A549 (cell line): ENCODE measurements around the gene EXOC3. TPM values are rescaled to one million over a fixed set of nuclear protein-coding genes. Genes with fewer than 3 reads are reported as not detected.
"Not testable (repeated sequence)": the region's sequence is repeated elsewhere in the genome, so short reads cannot be mapped to it uniquely, and the experiment has no call there.

Experiments
- ATAC-seq, 2 experiments: fragments of 200-7000 bp in 1 of 2; fragments of >200 bp in 1 of 2; cut with Nextera tagmentation in 1 of 2; cut with Tn5 transposase in 1 of 2; 3 replicates each; pipeline versions ENCODE4 v1.8.0 to v1.9.1; 2018 to 2020; ENCODE audit warnings: mild to moderate bottlenecking in 1 of 2, moderate library complexity in 1 of 2
- CTCF ChIA-PET: fragments of 300-600 bp; sonication (Branson Sonifier 250); formaldehyde crosslinking; extraction: SDS; loops from one replicate; lab custom pipeline; 2021; ENCODE audit warnings: antibody characterized with exemption, inconsistent platforms; lab: Yijun Ruan, JAX
- POLR2A ChIA-PET: fragments of 350-600 bp; formaldehyde crosslinking; extraction: SDS; loops from one replicate; lab custom pipeline; 2021; ENCODE audit warnings: antibody characterized with exemption, inconsistent platforms; lab: Yijun Ruan, JAX
- DNase-seq, 2 experiments: peaks; one replicate each; pipeline versions ENCODE4 v3.0.0 to v3.0.0-alpha.2; 2011 to 2016; ENCODE audit warnings: low read depth in 1 of 2, low spot score in 1 of 2
- FAIRE-seq: peaks from 2 replicates; lab custom pipeline; 2011; peaks lifted over from hg19 to GRCh38; lab: Jason Lieb, UNC
- H3K27ac ChIP-seq, 2 experiments: fragments of >200 bp; sonication (Bioruptor Twin); formaldehyde crosslinking; 3 replicates each; pipeline ENCODE4 v1.5.1; 2016 to 2017
- H3K4me1 ChIP-seq: fragments of >200 bp; sonication (Bioruptor Twin); formaldehyde crosslinking; 3 replicates; pipeline ENCODE4 v1.6.1; 2016
- H3K4me2 ChIP-seq: fragments of >200 bp; sonication (Bioruptor Twin); formaldehyde crosslinking; 3 replicates; pipeline ENCODE4 v1.6.1; 2016
- H3K4me3 ChIP-seq: fragments of >200 bp; sonication (Bioruptor Twin); formaldehyde crosslinking; 3 replicates; pipeline ENCODE4 v1.5.1; 2016
- H3K9me3 ChIP-seq: fragments of >200 bp; sonication (Bioruptor Twin); formaldehyde crosslinking; 3 replicates; pipeline ENCODE4 v1.6.1; 2016
- CHD4 ChIP-seq: fragments of 200-600 bp; sonication (generic); IDR thresholded peaks from 2 replicates; pipeline ENCODE4 v1.6.1; 2016; ENCODE audit warnings: antibody characterized with exemption, mild to moderate bottlenecking, borderline replicate concordance
- E2F6 ChIP-seq: IDR thresholded peaks from 2 replicates; pipeline ENCODE4 v1.6.1; 2012; ENCODE audit warnings: low read depth, borderline replicate concordance
- ELK1 ChIP-seq: fragments of 150-350 bp; IDR thresholded peaks from 2 replicates; pipeline ENCODE4 v1.6.1; 2014; ENCODE audit warnings: low read depth, mild to moderate bottlenecking, low read length
- EP300 ChIP-seq, 2 experiments: fragments of >200 bp; sonication (Bioruptor Twin); formaldehyde crosslinking; IDR thresholded peaks; 2 replicates in 1 of 2; 3 replicates in 1 of 2; pipeline ENCODE4 v1.6.1; 2016 to 2017
- FOXS1 ChIP-seq: fragments of 250-450 bp; sonication (Bioruptor Pico); IDR thresholded peaks from 2 replicates; pipeline ENCODE4 v1.5.0; 2020; ENCODE audit warnings: mild to moderate bottlenecking, moderate library complexity
- GATA3 ChIP-seq: IDR thresholded peaks from 2 replicates; pipeline ENCODE4 v1.6.1; 2012; ENCODE audit warnings: borderline replicate concordance
- HES2 ChIP-seq: fragments of >200 bp; sonication (Bioruptor Twin); formaldehyde crosslinking; IDR thresholded peaks from 2 replicates; pipeline ENCODE4 v1.6.1; 2016
- HOXA7 ChIP-seq: fragments of 250-450 bp; sonication (Bioruptor Pico); IDR thresholded peaks from 2 replicates; pipeline ENCODE4 v1.5.0; 2020; ENCODE audit warnings: mild to moderate bottlenecking, moderate library complexity
- HOXB13 ChIP-seq: fragments of 250-450 bp; sonication (Bioruptor Pico); IDR thresholded peaks from 2 replicates; pipeline ENCODE4 v1.5.0; 2020; ENCODE audit warnings: low read depth, mild to moderate bottlenecking, moderate library complexity
- JUN ChIP-seq, 2 experiments: fragments of >200 bp; sonication (Bioruptor Twin); formaldehyde crosslinking; IDR thresholded peaks; 2 replicates in 1 of 2; 3 replicates in 1 of 2; pipeline ENCODE4 v1.6.1; 2016 to 2017
- KDM1A ChIP-seq: fragments of 200-600 bp; sonication (generic); IDR thresholded peaks from 2 replicates; pipeline ENCODE4 v1.6.1; 2016; ENCODE audit warnings: low read depth, mild to moderate bottlenecking
- MAZ ChIP-seq: fragments of 150-350 bp; IDR thresholded peaks from 2 replicates; pipeline ENCODE4 v1.6.1; 2014; ENCODE audit warnings: antibody characterized with exemption, low read depth, low read length, borderline replicate concordance
- MYC ChIP-seq: IDR thresholded peaks from 2 replicates; pipeline ENCODE4 v1.6.1; 2012; ENCODE audit warnings: mild to moderate bottlenecking, inconsistent platforms, low read length, improper control_type of control experiment, borderline replicate concordance
- NPAS2 ChIP-seq: fragments of 250-450 bp; sonication (Bioruptor Pico); IDR thresholded peaks from 2 replicates; pipeline ENCODE4 v1.8.0; 2022; ENCODE audit warnings: mild to moderate bottlenecking, moderate library complexity, borderline replicate concordance
- NR3C1 ChIP-seq: fragments of >200 bp; sonication (Bioruptor Twin); formaldehyde crosslinking; IDR thresholded peaks from 3 replicates; pipeline ENCODE4 v1.6.1; 2017
- PBX3 ChIP-seq: IDR thresholded peaks from 2 replicates; pipeline ENCODE4 v1.6.1; 2012
- PHF8 ChIP-seq: fragments of 200-600 bp; sonication (generic); IDR thresholded peaks from 2 replicates; pipeline ENCODE4 v1.6.1; 2016; ENCODE audit warnings: low read depth, mild to moderate bottlenecking, antibody characterized with exemption, moderate library complexity, borderline replicate concordance
- RARB ChIP-seq: fragments of 250-450 bp; sonication (Bioruptor Pico); IDR thresholded peaks from 2 replicates; pipeline ENCODE4 v1.8.0; 2021; ENCODE audit warnings: mild to moderate bottlenecking, moderate library complexity
- ZNF302 ChIP-seq: fragments of 250-450 bp; sonication (Bioruptor Pico); IDR thresholded peaks from 2 replicates; pipeline ENCODE4 v1.9.0; 2021; ENCODE audit warnings: inconsistent platforms, mild to moderate bottlenecking, moderate library complexity
- WGBS: methylation state at CpG from one replicate; pipeline ENCODE4 v1.1.6; 2017; ENCODE audit errors: missing lambda C conversion rate; 5-methylcytosine and 5-hydroxymethylcytosine counted together
- polyA plus RNA-seq, 4 experiments: library from polyadenylated mRNA; depleted of rRNA in 3 of 4; stranded (reverse); fragments of >200 nt; fragmentation: RNase III in 1 of 4; extraction: RNeasy Plus Mini Kit Qiagen cat#74134 plus additional on column Dnase treatment in 1 of 4; gene quantifications; 2 replicates in 3 of 4; 3 replicates in 1 of 4; pipeline ENCODE4 v1.2.3, GENCODE V29; 2011 to 2017

EXOC3 gene
- polyA plus RNA-seq, 2 of the 4 experiments (the other 2 are of a cell fraction), result 20.0 to 33.6 TPM

GRCh38 chr5:504326-505154 is 61.6 kb downstream of the EXOC3 start:
- FAIRE-seq (no peak), ATAC-seq (peak in 1 of 2 experiments; percentile 39; a peak in 3 of 6 replicates), DNase-seq (no peak)
- CTCF ChIA-PET, result interaction anchor here (0.6 to 1.0 kb wide), 2 partner anchors 18 to 165 kb away, joined by 3 to 4 read pairs; no protein-coding TSS in a partner anchor
- WGBS, result 48% methylated on average over 11 of the region's 33 CpGs
- no peak for TF ChIP-seq NR3C1
- TF ChIP-seq CHD4, result no peak
- TF ChIP-seq GATA3, result no peak
- TF ChIP-seq MAZ, result no peak
- no peak for TF ChIP-seq JUN (IDR thresholded peaks at IDR 0.05)
- TF ChIP-seq ZNF302 (CRISPR knock-in tag), result no peak
- TF ChIP-seq FOXS1 (CRISPR knock-in tag), result no peak
- no peak for TF ChIP-seq HOXB13 (CRISPR knock-in tag)
- no peak for TF ChIP-seq NPAS2
- no peak for TF ChIP-seq KDM1A
- TF ChIP-seq PHF8, result no peak
- no peak for TF ChIP-seq E2F6
- TF ChIP-seq MYC, result no peak
- TF ChIP-seq RARB (CRISPR knock-in tag), result no peak
- POLR2A ChIA-PET, result no interaction called here
- Histone ChIP-seq H3K4me3 (no peak overlapping the region), H3K9me3 (no peaks in the 10 kb centered on the region), H3K27ac (no peak overlapping the region), H3K4me1 (peaks cover 9% of the 10 kb centered on the region; the same call in 2 of the 3 replicates), H3K4me2 (no peak overlapping the region)

GRCh38 chr5:505951-506525 is 63.1 kb downstream of the EXOC3 start:
- Histone ChIP-seq H3K9me3 (no peaks in the 10 kb centered on the region), H3K4me3 (peak overlapping the region; percentile 36), H3K4me1 (peaks cover 9% of the 10 kb centered on the region; the same call in 2 of the 3 replicates), H3K4me2 (peak overlapping the region; percentile 77), H3K27ac (peak overlapping the region in 1 of 2 experiments; percentile 53; a peak in 3 of 6 replicates)
- CTCF ChIA-PET, result no interaction called here
- DNase-seq (no peak), ATAC-seq (peak in 1 of 2 experiments; percentile 45; a peak in 3 of 6 replicates), FAIRE-seq (no peak)
- WGBS, result 18% methylated on average over 27 of the region's 30 CpGs
- no peak for TF ChIP-seq HES2
- no peak for TF ChIP-seq ZNF302 (CRISPR knock-in tag)
- no peak for TF ChIP-seq FOXS1 (CRISPR knock-in tag)
- POLR2A ChIA-PET, result no interaction called here

- 91% methylated on average over 25 of the region's 42 CpGs for WGBS
- CTCF ChIA-PET, H3K4me2 ChIP-seq, FAIRE-seq, H3K27ac ChIP-seq, H3K4me1 ChIP-seq, ATAC-seq, POLR2A ChIA-PET, H3K4me3 ChIP-seq, DNase-seq, H3K9me3 ChIP-seq: not testable (repeated sequence)
These were observed 65.1 kb downstream of the EXOC3 start for GRCh38 chr5:507986-508575.

GRCh38 chr5:509611-510185 is 66.7 kb downstream of the EXOC3 start:
- DNase-seq, result no peak
- CTCF ChIA-PET, result interaction anchor here (1.4 to 1.9 kb wide), 2 partner anchors 10 to 14 kb away, joined by 3 to 5 read pairs; no protein-coding TSS in a partner anchor
- no peak overlapping the region for H3K4me3 ChIP-seq
- WGBS, result 77% methylated on average over 22 of the region's 22 CpGs
- no peaks in the 10 kb centered on the region for H3K9me3 ChIP-seq
- TF ChIP-seq MAZ (no peak), JUN (IDR thresholded peaks at IDR 0.05) (no peak), HOXA7 (CRISPR knock-in tag) (no peak), PBX3 (no peak), EP300 (IDR thresholded peaks at IDR 0.05) (no peak), ELK1 (no peak)
- POLR2A ChIA-PET, result no interaction called here
- no peak overlapping the region for H3K4me2 ChIP-seq
- no peak for FAIRE-seq
- H3K4me1 ChIP-seq, result peaks cover 9% of the 10 kb centered on the region; the same call in 2 of the 3 replicates
- ATAC-seq, result no peak
- no peak overlapping the region for H3K27ac ChIP-seq
